ENCODE results near the gene MOK. TPM values are rescaled to one million over a fixed set of nuclear protein-coding genes. Genes with fewer than 3 reads are reported as not detected.
"Not testable (repeated sequence)": the region's sequence is repeated elsewhere in the genome, so short reads cannot be mapped to it uniquely, and the experiment has no call there.

Gene MOK
- total RNA-seq, 1 donor from 2014 or later, result 18.2 TPM

DNA sequence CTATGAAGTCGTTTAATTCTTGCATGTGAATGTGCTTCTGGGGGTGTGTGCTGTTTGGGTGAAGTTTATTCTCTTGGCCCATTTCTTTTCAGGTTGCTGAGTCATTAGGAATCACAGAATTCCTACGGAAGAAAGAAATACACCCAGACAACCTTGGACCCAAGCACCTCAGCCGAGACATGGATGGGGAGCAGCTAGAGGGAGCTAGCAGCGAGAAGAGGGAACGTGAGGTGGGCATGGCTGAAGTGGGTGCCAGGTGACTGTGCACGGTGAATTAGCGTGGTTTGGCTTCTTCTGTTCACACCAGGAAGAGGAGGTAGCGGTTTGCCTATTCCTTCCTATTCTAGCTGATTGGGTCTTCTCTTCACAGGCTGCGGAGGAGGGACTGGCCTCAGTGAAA is 33.8 kb upstream of the MOK start:
- peaks cover 10% of the 10 kb centered on the region for H3K36me3 Mint-ChIP-seq (ENCODE audit: low read depth)
- H3K27me3 Mint-ChIP-seq (ENCODE audit: low read depth), result no peaks in the 10 kb centered on the region

DNA sequence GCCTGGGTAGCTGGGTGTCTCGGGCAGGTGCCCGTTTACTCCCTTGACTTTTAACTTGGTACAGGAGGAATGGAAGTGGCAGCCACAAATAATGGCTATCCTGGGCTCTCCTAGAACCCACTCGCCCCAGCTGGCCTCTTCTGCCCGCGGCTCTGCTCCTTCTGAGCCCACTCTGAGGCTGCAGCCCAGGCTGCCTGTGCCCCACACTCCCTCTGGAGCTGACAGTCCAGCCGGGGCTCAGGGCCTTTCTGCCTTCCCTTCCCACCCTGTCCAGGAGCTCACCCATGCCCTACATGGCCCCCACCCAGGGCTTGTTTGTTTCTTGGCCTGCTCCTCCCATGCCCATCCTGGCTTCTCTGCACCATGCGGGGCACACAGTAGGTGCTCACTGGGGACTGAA is 30.2 kb upstream of the MOK start:
- Mint-ChIP-seq H3K27ac (ENCODE audit: unreplicated experiment) (no peak overlapping the region), H3K27me3 (ENCODE audit: low read depth) (no peaks in the 10 kb centered on the region), H3K9me3 (no peaks in the 10 kb centered on the region), H3K4me1 (no peaks in the 10 kb centered on the region), H3K4me3 (no peak overlapping the region), H3K36me3 (ENCODE audit: low read depth) (peaks cover 8% of the 10 kb centered on the region)
- no peak for DNase-seq (ENCODE audit: low read depth, low spot score)
- TF ChIP-seq, protein P1, sequence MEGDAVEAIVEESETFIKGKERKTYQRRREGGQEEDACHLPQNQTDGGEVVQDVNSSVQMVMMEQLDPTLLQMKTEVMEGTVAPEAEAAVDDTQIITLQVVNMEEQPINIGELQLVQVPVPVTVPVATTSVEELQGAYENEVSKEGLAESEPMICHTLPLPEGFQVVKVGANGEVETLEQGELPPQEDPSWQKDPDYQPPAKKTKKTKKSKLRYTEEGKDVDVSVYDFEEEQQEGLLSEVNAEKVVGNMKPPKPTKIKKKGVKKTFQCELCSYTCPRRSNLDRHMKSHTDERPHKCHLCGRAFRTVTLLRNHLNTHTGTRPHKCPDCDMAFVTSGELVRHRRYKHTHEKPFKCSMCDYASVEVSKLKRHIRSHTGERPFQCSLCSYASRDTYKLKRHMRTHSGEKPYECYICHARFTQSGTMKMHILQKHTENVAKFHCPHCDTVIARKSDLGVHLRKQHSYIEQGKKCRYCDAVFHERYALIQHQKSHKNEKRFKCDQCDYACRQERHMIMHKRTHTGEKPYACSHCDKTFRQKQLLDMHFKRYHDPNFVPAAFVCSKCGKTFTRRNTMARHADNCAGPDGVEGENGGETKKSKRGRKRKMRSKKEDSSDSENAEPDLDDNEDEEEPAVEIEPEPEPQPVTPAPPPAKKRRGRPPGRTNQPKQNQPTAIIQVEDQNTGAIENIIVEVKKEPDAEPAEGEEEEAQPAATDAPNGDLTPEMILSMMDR (conservative IDR thresholded peaks at IDR 0.05), result no peak

More for the DNA sequence above, 33.8 kb upstream of the MOK start:
- no peaks in the 10 kb centered on the region for H3K4me1 Mint-ChIP-seq
- no peaks in the 10 kb centered on the region for H3K9me3 Mint-ChIP-seq
- H3K27ac Mint-ChIP-seq (ENCODE audit: unreplicated experiment), result no peak overlapping the region
- H3K4me3 Mint-ChIP-seq, result no peak overlapping the region
- TF ChIP-seq, protein P1 (conservative IDR thresholded peaks at IDR 0.05), result no peak
- no peak for DNase-seq (ENCODE audit: low read depth, low spot score)

DNA sequence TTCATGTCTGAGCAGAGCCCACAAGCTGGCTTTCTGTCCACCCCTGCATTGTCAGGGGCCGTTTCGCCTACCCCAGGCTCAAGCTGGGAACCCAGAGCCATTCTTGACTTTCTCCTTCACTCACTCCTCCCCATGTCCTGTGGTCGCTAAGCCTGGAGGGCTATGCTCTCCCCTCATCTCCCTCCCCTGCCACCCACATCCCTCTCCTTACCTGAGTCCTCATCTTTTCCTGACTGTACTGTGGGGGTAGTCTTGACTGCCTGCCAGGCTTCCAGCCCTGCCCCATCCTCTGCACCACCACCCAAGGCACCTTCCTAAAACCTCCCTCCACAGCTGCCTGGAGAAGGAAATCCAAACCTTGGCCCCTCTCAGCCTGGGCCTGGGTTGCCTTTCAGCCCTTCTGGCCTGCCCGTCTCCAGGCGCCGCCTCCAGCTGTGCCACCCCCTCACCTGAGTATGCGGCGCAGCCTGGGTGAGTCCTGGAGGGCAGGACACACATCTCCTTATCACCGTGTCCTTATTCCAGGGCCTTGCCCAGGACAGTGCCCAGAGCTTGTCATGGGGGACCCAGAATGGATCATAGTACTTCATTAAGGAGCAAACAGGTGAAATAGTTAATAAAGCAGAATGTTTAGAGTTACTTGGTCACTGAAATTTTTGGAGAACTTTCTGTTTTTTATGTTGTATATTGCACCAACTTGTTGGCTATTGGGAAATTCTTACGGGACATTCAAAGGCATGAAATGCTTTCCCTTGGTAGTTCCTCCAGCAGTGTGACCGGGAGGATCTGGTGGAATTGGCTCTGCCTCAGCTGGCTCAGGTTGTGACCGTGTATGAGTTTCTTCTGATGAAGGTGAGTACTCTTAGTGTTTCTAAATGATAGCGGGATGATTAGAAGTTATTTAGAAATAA is 29.1 kb upstream of the MOK start:
- Mint-ChIP-seq H3K4me1 (no peaks in the 10 kb centered on the region), H3K27me3 (ENCODE audit: low read depth) (no peaks in the 10 kb centered on the region), H3K4me3 (no peak overlapping the region), H3K27ac (ENCODE audit: unreplicated experiment) (peak overlapping the region; percentile 75), H3K9me3 (no peaks in the 10 kb centered on the region), H3K36me3 (ENCODE audit: low read depth) (peaks cover 8% of the 10 kb centered on the region)
- no peak for DNase-seq (ENCODE audit: low read depth, low spot score)
- TF ChIP-seq, protein P1 (conservative IDR thresholded peaks at IDR 0.05), result no peak

DNA sequence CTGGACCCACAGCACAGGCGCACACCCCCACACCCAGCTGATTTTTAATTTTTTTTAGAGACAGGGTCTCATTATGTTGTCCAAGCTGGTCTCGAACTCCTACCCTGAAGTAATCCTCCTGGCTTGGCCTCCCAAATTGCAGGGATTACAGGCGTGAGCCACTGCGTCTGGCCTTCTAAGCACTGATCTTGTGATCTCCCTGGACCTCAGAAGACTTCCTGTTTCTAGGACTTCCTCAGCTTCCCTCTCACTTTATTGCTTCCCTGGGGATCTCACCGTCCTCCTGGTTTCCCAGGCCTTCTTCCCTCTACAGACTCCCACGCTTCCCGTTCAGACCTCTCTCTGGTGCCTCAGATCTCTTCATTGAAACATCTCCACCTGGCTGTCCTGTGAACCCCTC is 28.4 kb upstream of the MOK start:
- H3K27ac Mint-ChIP-seq (ENCODE audit: unreplicated experiment), result peak overlapping the region; percentile 75
- no peak overlapping the region for H3K4me3 Mint-ChIP-seq
- no peaks in the 10 kb centered on the region for H3K27me3 Mint-ChIP-seq (ENCODE audit: low read depth)
- TF ChIP-seq, protein P1 (conservative IDR thresholded peaks at IDR 0.05), result no peak
- H3K9me3 Mint-ChIP-seq, result no peaks in the 10 kb centered on the region
- no peaks in the 10 kb centered on the region for H3K4me1 Mint-ChIP-seq
- peaks cover 8% of the 10 kb centered on the region for H3K36me3 Mint-ChIP-seq (ENCODE audit: low read depth)
- DNase-seq (ENCODE audit: low read depth, low spot score), result no peak

DNA sequence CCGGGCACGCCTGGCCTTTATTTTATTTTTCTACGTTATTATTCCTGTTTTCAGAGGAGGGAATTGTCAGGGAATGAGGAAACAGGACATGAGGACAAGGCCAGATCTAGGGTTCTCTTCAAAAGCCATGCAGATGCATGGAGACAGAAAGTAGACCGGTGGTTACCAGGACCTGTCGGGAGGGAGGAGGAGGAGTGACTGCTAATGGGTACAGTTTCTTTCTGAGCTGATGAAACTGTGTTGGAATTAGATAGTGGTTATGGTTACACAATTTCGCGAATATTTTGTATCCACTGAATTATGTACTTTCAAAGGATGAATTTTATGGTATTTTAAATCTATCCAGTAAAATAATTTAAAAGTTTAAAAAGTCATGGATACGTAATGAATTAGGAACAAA is 25.8 kb upstream of the MOK start:
- Mint-ChIP-seq H3K4me3 (no peak overlapping the region), H3K4me1 (no peaks in the 10 kb centered on the region), H3K9me3 (no peaks in the 10 kb centered on the region), H3K27ac (ENCODE audit: unreplicated experiment) (no peak overlapping the region), H3K36me3 (ENCODE audit: low read depth) (peaks cover 8% of the 10 kb centered on the region), H3K27me3 (ENCODE audit: low read depth) (no peaks in the 10 kb centered on the region)
- DNase-seq (ENCODE audit: low read depth, low spot score), result no peak
- TF ChIP-seq, protein P1 (conservative IDR thresholded peaks at IDR 0.05), result no peak

DNA sequence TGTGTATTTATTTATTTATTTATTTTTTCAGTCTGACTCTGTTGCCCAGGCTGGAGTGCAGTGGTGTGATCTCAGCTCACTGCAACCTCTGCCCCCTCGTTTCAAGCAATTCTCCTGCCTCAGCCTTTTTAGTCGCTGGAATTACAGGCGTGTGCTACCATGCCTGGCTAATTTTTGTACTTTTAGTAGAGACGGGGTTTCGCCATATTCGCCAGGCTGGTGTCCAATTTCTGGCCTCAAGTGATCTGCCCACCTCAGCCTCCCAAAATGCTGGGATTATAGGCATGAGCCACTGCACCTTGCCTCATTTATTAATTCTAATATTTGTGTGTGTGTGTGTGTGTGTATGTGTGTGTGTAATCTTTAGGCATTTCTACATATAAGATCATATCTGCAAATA is 24.4 kb upstream of the MOK start:
- not testable (repeated sequence) for H3K4me1 Mint-ChIP-seq; H3K36me3 Mint-ChIP-seq (ENCODE audit: low read depth); H3K27ac Mint-ChIP-seq (ENCODE audit: unreplicated experiment); H3K4me3 Mint-ChIP-seq; DNase-seq (ENCODE audit: low read depth, low spot score); H3K27me3 Mint-ChIP-seq (ENCODE audit: low read depth); H3K9me3 Mint-ChIP-seq

All from neural crest cell (in vitro differentiated cells).